HFFc6 (cell line): ENCODE data around the gene CCDC88B. TPM values are rescaled to one million over a fixed set of nuclear protein-coding genes. Genes with fewer than 3 reads are reported as not detected.
A peak's percentile ranks its signal among the peaks of the same experiment; 100 is the strongest.
"Not testable (repeated sequence)": the region's sequence is repeated elsewhere in the genome, so short reads cannot be mapped to it uniquely, and the experiment has no call there.

Source experiments
- DNase-seq: peaks from one replicate; pipeline ENCODE4 v3.0.0-alpha.2; 2018
- H3K27ac Mint-ChIP-seq: 2 replicates; pipeline ENCODE4 v1.8.0; 2020; ENCODE audit warnings: mild to moderate bottlenecking, mixed read lengths
- H3K27me3 Mint-ChIP-seq: 2 replicates; pipeline ENCODE4 v1.8.0; 2021; ENCODE audit warnings: mild to moderate bottlenecking, moderate library complexity, mixed read lengths; ENCODE audit not compliant: insufficient read depth
- H3K36me3 Mint-ChIP-seq: 2 replicates; pipeline ENCODE4 v1.8.0; 2021; ENCODE audit warnings: low read depth, mixed read lengths
- H3K4me1 Mint-ChIP-seq: 2 replicates; pipeline ENCODE4 v1.8.0; 2020; ENCODE audit warnings: low read depth, mixed read lengths
- H3K4me3 Mint-ChIP-seq: 2 replicates; pipeline ENCODE4 v1.8.0; 2020; ENCODE audit warnings: mild to moderate bottlenecking, moderate library complexity, mixed read lengths
- H3K9me3 Mint-ChIP-seq: 2 replicates; pipeline ENCODE4 v1.8.0; 2020; ENCODE audit warnings: mild to moderate bottlenecking, mixed read lengths
- total RNA-seq, 6 experiments: library from RNA; stranded (reverse); fragmentation: NEBNext Ultra II Directional; extraction: Animal tissue kit (Norgen Biotek cat#: 25700); gene quantifications; 2 replicates in 1 of 6; 3 replicates in 5 of 6; pipeline ENCODE4 v1.2.3, GENCODE V29; 2021
- TF ChIP-seq, protein P1 (sequence below): fragments of 200-600 bp; sonication (generic); IDR thresholded peaks from 2 replicates; pipeline ENCODE4 v1.5.0; 2021; ENCODE audit warnings: antibody characterized with exemption, mild to moderate bottlenecking

The CCDC88B gene
- total RNA-seq, 6 experiments from 2014 or later: 0.45 to 1.9 (median 1.7) TPM

DNA sequence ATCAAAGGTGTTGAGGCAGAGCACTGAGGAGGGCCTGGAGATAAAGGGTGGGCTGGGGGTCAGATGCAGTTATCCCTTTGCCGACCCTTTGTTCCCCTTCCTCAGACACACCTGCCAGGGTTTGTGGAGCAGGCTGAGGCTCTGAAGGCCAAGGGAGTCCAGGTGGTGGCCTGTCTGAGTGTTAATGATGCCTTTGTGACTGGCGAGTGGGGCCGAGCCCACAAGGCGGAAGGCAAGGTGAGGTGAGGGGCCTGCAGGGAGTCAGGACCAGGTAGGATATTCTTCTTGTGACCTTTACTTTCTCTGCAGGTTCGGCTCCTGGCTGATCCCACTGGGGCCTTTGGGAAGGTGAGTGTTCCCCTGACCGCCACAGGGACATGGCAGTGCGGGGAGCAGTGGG is 19.4 kb upstream of the CCDC88B start:
- TF ChIP-seq, protein P1, sequence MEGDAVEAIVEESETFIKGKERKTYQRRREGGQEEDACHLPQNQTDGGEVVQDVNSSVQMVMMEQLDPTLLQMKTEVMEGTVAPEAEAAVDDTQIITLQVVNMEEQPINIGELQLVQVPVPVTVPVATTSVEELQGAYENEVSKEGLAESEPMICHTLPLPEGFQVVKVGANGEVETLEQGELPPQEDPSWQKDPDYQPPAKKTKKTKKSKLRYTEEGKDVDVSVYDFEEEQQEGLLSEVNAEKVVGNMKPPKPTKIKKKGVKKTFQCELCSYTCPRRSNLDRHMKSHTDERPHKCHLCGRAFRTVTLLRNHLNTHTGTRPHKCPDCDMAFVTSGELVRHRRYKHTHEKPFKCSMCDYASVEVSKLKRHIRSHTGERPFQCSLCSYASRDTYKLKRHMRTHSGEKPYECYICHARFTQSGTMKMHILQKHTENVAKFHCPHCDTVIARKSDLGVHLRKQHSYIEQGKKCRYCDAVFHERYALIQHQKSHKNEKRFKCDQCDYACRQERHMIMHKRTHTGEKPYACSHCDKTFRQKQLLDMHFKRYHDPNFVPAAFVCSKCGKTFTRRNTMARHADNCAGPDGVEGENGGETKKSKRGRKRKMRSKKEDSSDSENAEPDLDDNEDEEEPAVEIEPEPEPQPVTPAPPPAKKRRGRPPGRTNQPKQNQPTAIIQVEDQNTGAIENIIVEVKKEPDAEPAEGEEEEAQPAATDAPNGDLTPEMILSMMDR: no peak
- no peaks in the 10 kb centered on the region for H3K9me3 Mint-ChIP-seq
- no peak overlapping the region for H3K4me3 Mint-ChIP-seq
- no peak for DNase-seq
- peaks cover 24% of the 10 kb centered on the region for H3K4me1 Mint-ChIP-seq
- peaks cover 3% of the 10 kb centered on the region for H3K27me3 Mint-ChIP-seq
- no peak overlapping the region for H3K27ac Mint-ChIP-seq
- peaks cover 21% of the 10 kb centered on the region for H3K36me3 Mint-ChIP-seq

DNA sequence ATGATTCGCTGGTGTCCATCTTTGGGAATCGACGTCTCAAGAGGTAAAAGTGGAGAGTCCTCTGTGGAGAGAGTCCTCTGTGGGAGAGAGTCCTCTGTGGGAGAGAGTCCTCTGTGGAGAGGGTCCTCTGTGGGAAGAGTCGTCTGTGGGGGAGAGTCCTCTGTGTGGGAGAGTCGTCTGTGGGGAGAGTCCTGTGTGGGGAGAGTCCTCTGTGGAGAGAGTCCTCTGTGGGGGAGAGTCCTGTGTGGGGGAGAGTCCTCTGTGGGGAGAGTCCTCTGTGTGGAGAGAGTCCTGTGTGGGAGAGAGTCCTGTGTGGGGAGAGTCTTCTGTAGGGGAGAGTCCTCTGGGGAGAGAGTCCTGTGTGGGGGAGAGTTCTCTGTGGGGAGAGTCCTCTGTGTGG is 19.0 kb upstream of the CCDC88B start:
- Mint-ChIP-seq H3K27me3 (peaks cover 3% of the 10 kb centered on the region), H3K36me3 (peaks cover 21% of the 10 kb centered on the region), H3K4me3 (no peak overlapping the region), H3K9me3 (no peaks in the 10 kb centered on the region), H3K27ac (peak overlapping the region; percentile 40; the same call in 1 of the 2 replicates), H3K4me1 (peaks cover 24% of the 10 kb centered on the region)
- TF ChIP-seq, protein P1: no peak
- DNase-seq: no peak

DNA sequence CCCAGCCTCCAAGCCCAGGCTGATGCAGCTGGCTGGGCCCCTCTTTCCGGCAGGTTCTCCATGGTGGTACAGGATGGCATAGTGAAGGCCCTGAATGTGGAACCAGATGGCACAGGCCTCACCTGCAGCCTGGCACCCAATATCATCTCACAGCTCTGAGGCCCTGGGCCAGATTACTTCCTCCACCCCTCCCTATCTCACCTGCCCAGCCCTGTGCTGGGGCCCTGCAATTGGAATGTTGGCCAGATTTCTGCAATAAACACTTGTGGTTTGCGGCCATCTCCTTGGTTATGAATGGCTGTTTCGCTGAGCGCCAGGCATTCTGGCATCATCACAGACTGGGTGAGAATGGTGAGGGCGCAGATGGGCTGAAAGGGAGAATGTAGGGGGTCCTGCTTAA is 18.5 kb upstream of the CCDC88B start:
- no peaks in the 10 kb centered on the region for H3K9me3 Mint-ChIP-seq
- TF ChIP-seq, protein P1: no peak
- H3K4me3 Mint-ChIP-seq: no peak overlapping the region
- no peak for DNase-seq
- H3K27me3 Mint-ChIP-seq: peaks cover 3% of the 10 kb centered on the region
- peaks cover 20% of the 10 kb centered on the region for H3K4me1 Mint-ChIP-seq
- H3K27ac Mint-ChIP-seq: no peak overlapping the region
- H3K36me3 Mint-ChIP-seq: peaks cover 18% of the 10 kb centered on the region

DNA sequence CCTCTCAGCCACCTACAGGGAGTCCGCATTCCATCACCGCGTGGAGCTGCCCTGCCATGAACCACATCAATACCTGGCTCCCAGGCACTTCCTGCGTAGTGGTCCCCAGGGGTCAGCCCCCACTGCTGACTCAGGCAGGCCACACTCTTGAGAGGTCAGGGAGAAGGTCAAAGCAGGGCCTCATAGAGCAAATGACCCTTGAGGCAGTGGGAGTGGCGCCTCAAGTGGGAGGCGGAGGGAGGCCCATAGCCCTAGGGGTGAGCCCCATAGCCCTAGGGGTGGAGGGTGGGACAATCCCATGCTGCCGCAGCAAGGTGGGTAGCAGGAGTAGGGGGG is 17.1 kb upstream of the CCDC88B start:
- H3K27me3 Mint-ChIP-seq: peaks cover 3% of the 10 kb centered on the region
- TF ChIP-seq, protein P1: no peak
- H3K4me3 Mint-ChIP-seq: no peak overlapping the region
- no peak for DNase-seq
- no peak overlapping the region for H3K27ac Mint-ChIP-seq
- H3K36me3 Mint-ChIP-seq: peaks cover 12% of the 10 kb centered on the region
- H3K9me3 Mint-ChIP-seq: no peaks in the 10 kb centered on the region; the same call in 1 of the 2 replicates
- H3K4me1 Mint-ChIP-seq: peaks cover 15% of the 10 kb centered on the region

DNA sequence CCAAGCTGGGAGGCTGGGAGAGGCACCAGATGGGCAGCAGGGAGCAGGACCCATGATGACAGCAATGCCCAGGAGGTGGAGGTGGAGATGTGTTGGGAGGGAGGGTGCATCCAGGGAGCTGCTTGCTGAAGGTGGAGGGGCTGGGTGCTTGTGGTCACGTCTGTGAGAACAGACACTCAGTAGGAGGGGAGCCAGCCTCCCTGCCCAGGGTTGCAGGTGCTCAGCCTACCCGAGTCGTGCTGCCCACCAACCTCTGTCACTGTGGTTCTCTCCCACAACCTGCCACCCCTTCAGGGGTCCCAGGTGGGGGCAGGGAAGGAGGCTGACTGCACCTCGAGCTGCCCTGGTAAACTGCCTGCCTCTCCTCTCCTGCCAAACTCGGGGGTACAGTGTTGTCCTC is 16.6 kb upstream of the CCDC88B start:
- TF ChIP-seq, protein P1: no peak
- no peak overlapping the region for H3K27ac Mint-ChIP-seq
- no peaks in the 10 kb centered on the region; the same call in 1 of the 2 replicates for H3K9me3 Mint-ChIP-seq

DNA sequence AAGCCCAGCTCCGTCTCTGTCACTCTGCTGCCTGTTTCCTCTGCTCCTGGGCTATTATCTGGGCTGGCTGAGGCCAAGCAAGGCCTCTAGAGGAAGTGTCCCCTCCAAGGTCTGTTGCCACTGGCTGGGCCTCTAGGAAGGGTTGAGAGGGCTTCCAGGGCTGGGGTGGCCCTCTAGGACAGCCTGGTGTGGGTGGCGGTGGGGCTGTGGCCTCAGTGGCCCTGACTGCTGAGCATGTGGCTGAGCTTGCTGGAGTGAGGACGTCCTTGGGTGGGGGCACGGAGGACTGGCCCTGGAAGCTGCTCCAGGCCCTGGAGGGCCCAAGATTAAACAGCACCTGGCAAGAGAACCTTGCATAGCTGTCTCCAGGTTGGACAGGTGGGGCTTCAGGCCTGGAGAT is 16.0 kb upstream of the CCDC88B start:
- DNase-seq: not testable (repeated sequence)

More for the DNA sequence above, 16.6 kb upstream of the CCDC88B start:
- DNase-seq: no peak
- no peak overlapping the region for H3K4me3 Mint-ChIP-seq
- H3K27me3 Mint-ChIP-seq: peaks cover 4% of the 10 kb centered on the region
- peaks cover 15% of the 10 kb centered on the region for H3K4me1 Mint-ChIP-seq
- H3K36me3 Mint-ChIP-seq: peaks cover 12% of the 10 kb centered on the region

More for the DNA sequence above, 16.0 kb upstream of the CCDC88B start:
- H3K4me3 Mint-ChIP-seq, H3K9me3 Mint-ChIP-seq, H3K27me3 Mint-ChIP-seq, H3K27ac Mint-ChIP-seq: not testable (repeated sequence)
- H3K4me1 Mint-ChIP-seq: peaks cover 12% of the 10 kb centered on the region
- peaks cover 12% of the 10 kb centered on the region for H3K36me3 Mint-ChIP-seq
